Common myeloid progenitor, CD34-positive (primary cell): ENCODE results near the gene IL12B.

ENCODE experiments used
- CTCF ChIA-PET: fragments of 350-600 bp; sonication (Branson Sonifier 250); formaldehyde crosslinking; loops from one replicate; lab custom pipeline; 2021; ENCODE audit warnings: antibody characterized with exemption; lab: Charles Lee
- POLR2A ChIA-PET: fragments of 350-600 bp; sonication (Branson Sonifier 250); formaldehyde crosslinking; loops from one replicate; lab custom pipeline; 2021; ENCODE audit warnings: antibody characterized with exemption; lab: Charles Lee
- DNase-seq, 3 donors: peaks; one replicate each; pipeline versions ENCODE4 v3.0.0 to v3.0.0-alpha.2; 2013
- H3K27ac ChIP-seq, 2 experiments: 1 replicate in 1 of 2; 2 replicates in 1 of 2; pipeline ENCODE4 v1.7.0; 2013; ENCODE audit warnings: inconsistent platforms in 2 of 2, low read length in 2 of 2, mild to moderate bottlenecking in 2 of 2, low read depth in 1 of 2, moderate library complexity in 1 of 2; ENCODE audit not compliant: severe bottlenecking in 2 of 2, insufficient read depth in 1 of 2, poor library complexity in 1 of 2
- H3K27me3 ChIP-seq, 5 experiments: replicated peaks in 2 of 5; 1 replicate in 3 of 5; 2 replicates in 2 of 5; pipeline versions ENCODE4 v1.6.1 to v1.7.0; 2013; ENCODE audit warnings: low read length in 4 of 5, mild to moderate bottlenecking in 2 of 5, moderate library complexity in 2 of 5, inconsistent platforms in 1 of 5; ENCODE audit not compliant: insufficient read depth in 5 of 5, control insufficient read depth in 4 of 5
- H3K36me3 ChIP-seq, 4 experiments: 1 replicate in 2 of 4; 2 replicates in 2 of 4; pipeline versions ENCODE4 v1.6.1 to v1.7.0; 2013; ENCODE audit warnings: low read length in 3 of 4, control low read depth in 1 of 4, mild to moderate bottlenecking in 1 of 4; ENCODE audit not compliant: control insufficient read depth in 4 of 4, insufficient read depth in 4 of 4
- H3K4me1 ChIP-seq, 4 experiments: 1 replicate in 3 of 4; 2 replicates in 1 of 4; pipeline versions ENCODE4 v1.6.1 to v1.7.1; 2013; ENCODE audit warnings: low read length in 3 of 4, mild to moderate bottlenecking in 3 of 4, control low read depth in 1 of 4, inconsistent platforms in 1 of 4, moderate library complexity in 1 of 4; ENCODE audit not compliant: control insufficient read depth in 4 of 4, insufficient read depth in 4 of 4; ENCODE audit errors: control extremely low read depth in 1 of 4
- H3K4me3 ChIP-seq, 7 experiments: 1 replicate in 4 of 7; 2 replicates in 3 of 7; pipeline versions ENCODE4 v1.5.1 to v1.7.0; 2013; ENCODE audit warnings: mild to moderate bottlenecking in 7 of 7, low read length in 6 of 7, moderate library complexity in 6 of 7, inconsistent platforms in 2 of 7, low read depth in 2 of 7, control low read depth in 1 of 7; ENCODE audit not compliant: insufficient read depth in 4 of 7, control insufficient read depth in 1 of 7; ENCODE audit errors: extremely low read depth in 1 of 7
- H3K9me3 ChIP-seq, 5 experiments: 1 replicate in 4 of 5; 2 replicates in 1 of 5; pipeline versions ENCODE4 v1.6.1 to v1.7.1; 2013; ENCODE audit warnings: low read length in 4 of 5, mild to moderate bottlenecking in 2 of 5, inconsistent platforms in 1 of 5, low read depth in 1 of 5, moderate library complexity in 1 of 5; ENCODE audit not compliant: control insufficient read depth in 4 of 5, insufficient read depth in 2 of 5; ENCODE audit errors: control extremely low read depth in 1 of 5
- WGBS: methylation state at CpG from one replicate; pipeline ENCODE4 v1.1.5; 2013; ENCODE audit not compliant: insufficient coverage; 5-methylcytosine and 5-hydroxymethylcytosine counted together

Gene IL12B

DNA sequence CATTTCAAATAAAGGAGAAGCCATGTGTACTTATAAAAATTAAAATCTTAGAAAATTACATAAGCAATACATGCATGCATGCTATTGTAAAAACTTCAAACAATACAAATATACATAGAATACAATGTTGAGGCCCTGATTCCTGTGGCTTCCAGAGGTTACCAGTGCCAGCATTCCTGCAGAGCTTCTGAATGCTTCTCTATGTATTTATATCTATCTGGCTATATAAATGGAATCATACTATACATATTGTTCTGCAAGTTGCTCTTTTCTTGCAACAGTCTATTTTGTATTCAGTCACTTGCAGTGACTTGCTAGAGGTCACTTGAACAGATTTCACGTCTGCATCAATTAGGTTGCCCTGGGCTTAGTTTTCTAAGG is 3.2 kb upstream of the IL12B start:
- Histone ChIP-seq H3K36me3 (no peaks in the 10 kb centered on the region), H3K4me3 (no peak overlapping the region), H3K27me3 (no peaks in the 10 kb centered on the region), H3K9me3 (no peaks in the 10 kb centered on the region), H3K4me1 (peaks cover 14 to 35% (median 25%) of the 10 kb centered on the region in 4 experiments), H3K27ac (no peak overlapping the region)
- 100% methylated on average over 1 of the region's 1 CpG for WGBS
- CTCF ChIA-PET: interaction anchor here (0.9 to 1.6 kb wide), 4 partner anchors 16 to 431 kb away, joined by 3 to 5 read pairs (median 4); no protein-coding TSS in a partner anchor
- no peak for DNase-seq
- POLR2A ChIA-PET: no interaction called here

DNA sequence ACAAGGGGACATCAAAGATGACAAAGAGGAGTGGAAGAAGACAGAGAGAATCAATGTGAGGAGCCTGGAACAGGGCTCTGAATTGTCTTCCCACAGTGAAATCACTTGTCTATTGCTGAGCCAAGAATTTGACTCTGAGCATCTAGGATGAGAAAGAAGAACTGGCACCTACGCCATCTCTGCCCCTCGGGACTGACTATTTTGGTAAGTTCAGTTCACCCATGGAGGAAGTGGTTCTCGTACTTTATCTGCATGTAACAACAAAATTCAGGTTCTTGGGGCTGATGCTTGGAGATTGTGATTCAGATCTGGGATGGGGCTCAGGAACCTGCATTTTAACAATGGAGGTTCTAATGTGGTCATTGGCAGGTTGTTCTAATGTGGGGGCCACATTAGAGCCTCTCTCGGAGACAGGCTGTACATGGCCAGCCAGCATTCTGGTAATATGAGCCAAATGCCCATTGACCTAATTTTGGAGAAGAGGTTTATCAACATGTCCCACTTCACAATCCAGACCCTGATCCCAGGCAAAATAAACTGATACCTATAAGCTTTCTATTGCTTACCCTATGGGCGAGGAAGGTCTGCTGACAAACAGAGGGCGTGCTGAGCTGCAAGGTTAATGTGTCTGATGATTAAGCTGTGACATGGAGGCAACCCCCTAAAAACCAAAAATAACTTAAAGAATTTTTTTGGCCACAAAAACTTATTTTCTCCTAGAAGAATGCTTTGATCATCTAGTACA is 2.7 kb upstream of the IL12B start:
- Histone ChIP-seq H3K27me3 (no peaks in the 10 kb centered on the region), H3K27ac (no peak overlapping the region), H3K9me3 (no peaks in the 10 kb centered on the region), H3K4me3 (no peak overlapping the region), H3K4me1 (peaks cover 11 to 31% (median 21%) of the 10 kb centered on the region in 4 experiments), H3K36me3 (no peaks in the 10 kb centered on the region)
- WGBS: 71% methylated on average over 4 of the region's 6 CpGs
- ChIA-PET CTCF (interaction anchor here (0.7 to 1.6 kb wide), 6 partner anchors 14 to 432 kb away, joined by 3 to 5 read pairs (median 3); no protein-coding TSS in a partner anchor), POLR2A (interaction anchor here (0.7 kb wide), 1 partner anchor 14 kb away, joined by 3 read pairs; no protein-coding TSS in a partner anchor)
- DNase-seq: peak in 1 of 3 donors; percentile 46

DNA sequence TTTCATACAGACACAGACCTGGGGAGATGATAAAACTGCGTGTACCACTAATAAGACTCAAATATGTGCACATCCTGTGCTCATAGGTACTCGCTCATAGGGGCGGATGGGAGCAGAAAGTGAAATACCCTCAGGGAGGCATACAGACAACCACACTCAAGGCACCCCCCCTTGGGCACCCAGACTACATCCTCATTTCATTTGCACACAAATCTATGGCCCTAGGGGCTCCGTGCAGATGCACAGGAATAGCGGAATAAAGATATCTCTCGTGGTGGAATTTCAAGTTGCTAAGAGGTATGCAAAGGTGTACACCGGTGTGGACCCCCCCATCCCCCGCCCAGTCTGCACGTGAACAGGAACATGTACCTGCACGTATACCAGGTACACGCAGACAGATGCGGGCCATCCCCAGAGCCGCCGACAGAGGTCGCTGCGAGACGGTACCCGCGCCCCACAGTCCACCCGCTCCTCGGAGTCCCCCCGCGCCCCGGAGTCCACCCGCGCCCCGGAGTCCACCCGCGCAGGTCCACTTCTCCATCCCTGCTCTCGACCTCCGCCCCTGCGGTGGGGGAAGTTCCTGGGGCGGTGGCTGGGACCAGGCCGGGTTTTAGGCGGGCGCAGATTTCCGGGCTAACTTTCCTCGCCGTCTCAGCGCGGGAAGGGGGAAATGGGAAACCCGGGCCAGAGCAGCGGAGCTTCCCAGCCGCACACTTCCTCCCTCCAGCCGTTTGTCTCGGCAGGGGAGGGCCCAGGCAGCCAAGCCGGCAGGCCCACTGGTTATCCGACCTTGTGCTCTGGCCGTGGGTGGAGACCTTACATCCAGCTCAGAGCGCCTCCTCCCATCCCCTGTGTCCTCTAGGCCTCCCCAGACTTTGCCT is 1.0 kb upstream of the IL12B start:
- WGBS: under 1% methylated on average over 34 of the region's 50 CpGs
- H3K4me1 ChIP-seq: peaks cover 8 to 18% (median 14%) of the 10 kb centered on the region in 4 experiments

GRCh38 chr5:159324986-159325385 is 5.3 kb downstream of the IL12B start:
- WGBS: 100% methylated on average over 3 of the region's 4 CpGs
- CTCF ChIA-PET: interaction anchor here (1.1 to 4.9 kb wide), 5 partner anchors 8 to 38 kb away, joined by 3 to 22 read pairs (median 4); no protein-coding TSS in a partner anchor

More for the DNA sequence above, 1.0 kb upstream of the IL12B start:
- Histone ChIP-seq H3K36me3 (no peaks in the 10 kb centered on the region), H3K27me3 (no peaks in the 10 kb centered on the region), H3K27ac (no peak overlapping the region), H3K4me3 (peak overlapping the region in 6 of 7 experiments; percentile 27 to 71 (median 50)), H3K9me3 (no peaks in the 10 kb centered on the region)
- ChIA-PET POLR2A (no interaction called here), CTCF (interaction anchor here (0.9 to 1.3 kb wide), 4 partner anchors 10 to 236 kb away, joined by 3 to 4 read pairs (median 3); no protein-coding TSS in a partner anchor)
- DNase-seq: peak; percentile 38 to 69 (median 61)

DNA sequence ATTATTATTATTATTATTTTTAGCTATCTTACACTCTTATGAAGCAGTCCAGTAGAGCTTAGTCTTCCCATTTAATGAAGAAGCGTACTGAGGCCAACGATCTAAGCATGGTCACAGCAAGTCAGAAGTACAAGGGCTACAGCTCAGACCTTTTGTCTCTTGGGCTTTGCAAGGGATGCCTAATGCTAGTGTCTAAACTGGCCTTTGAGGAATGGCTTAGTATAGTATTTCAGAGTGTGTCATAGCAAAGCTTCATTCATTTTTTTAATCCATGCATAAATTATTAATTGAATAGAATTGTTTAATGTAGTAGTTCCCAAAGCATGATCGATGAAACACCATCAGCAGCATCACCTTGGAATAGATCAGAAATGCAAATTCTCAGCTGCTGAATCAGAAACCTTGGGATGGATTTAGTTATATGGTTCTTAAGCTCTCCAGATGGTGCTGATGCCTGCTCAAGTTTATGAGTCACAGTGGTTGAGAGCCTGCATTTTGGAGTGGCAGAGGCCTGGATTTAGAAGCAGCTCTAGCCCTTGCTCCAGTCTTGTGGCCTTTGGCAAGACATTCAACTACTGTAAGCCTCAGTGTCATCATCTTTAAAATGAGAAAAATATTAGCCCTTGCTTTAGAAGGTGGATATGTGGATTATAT is 6.1 kb downstream of the IL12B start:
- no peak overlapping the region for H3K4me3 ChIP-seq
- CTCF ChIA-PET: interaction anchor here (1.1 to 4.9 kb wide), 5 partner anchors 7 to 42 kb away, joined by 3 to 22 read pairs (median 4); no protein-coding TSS in a partner anchor
- POLR2A ChIA-PET: no interaction called here
- peak in 1 of 3 donors; percentile 17 for DNase-seq
- no peaks in the 10 kb centered on the region for H3K9me3 ChIP-seq
- H3K36me3 ChIP-seq: no peaks in the 10 kb centered on the region
- H3K4me1 ChIP-seq: no peaks in the 10 kb centered on the region
- no peak overlapping the region for H3K27ac ChIP-seq
- H3K27me3 ChIP-seq: no peaks in the 10 kb centered on the region
- WGBS: 100% methylated on average over 2 of the region's 3 CpGs

More at GRCh38 chr5:159324986-159325385, 5.3 kb downstream of the IL12B start:
- Histone ChIP-seq H3K27ac (no peak overlapping the region), H3K4me1 (no peaks in the 10 kb centered on the region), H3K9me3 (no peaks in the 10 kb centered on the region), H3K4me3 (no peak overlapping the region), H3K36me3 (no peaks in the 10 kb centered on the region), H3K27me3 (no peaks in the 10 kb centered on the region)
- POLR2A ChIA-PET: no interaction called here
- no peak for DNase-seq

DNA sequence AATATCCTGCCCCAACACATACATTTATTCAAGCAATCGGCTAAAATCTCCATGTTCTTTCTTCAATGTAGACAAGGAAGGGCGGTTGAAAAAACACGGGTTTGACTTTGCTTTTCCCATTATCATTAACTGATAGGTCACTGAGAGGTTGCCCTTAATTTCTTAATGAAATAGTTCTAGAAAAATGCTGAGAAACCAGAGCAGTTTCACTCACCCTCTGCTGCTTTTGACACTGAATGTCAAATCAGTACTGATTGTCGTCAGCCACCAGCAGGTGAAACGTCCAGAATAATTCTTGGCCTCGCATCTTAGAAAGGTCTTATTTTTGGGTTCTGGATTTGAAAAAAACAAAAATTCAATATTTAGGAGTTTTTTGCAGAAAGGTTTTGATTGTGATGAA is 8.1 kb downstream of the IL12B start:
- DNase-seq: no peak
- WGBS: 96% methylated on average over 4 of the region's 6 CpGs
- Histone ChIP-seq H3K36me3 (no peaks in the 10 kb centered on the region), H3K4me3 (no peak overlapping the region), H3K9me3 (no peaks in the 10 kb centered on the region), H3K27me3 (no peaks in the 10 kb centered on the region), H3K27ac (no peak overlapping the region), H3K4me1 (no peaks in the 10 kb centered on the region)
- POLR2A ChIA-PET: no interaction called here
- CTCF ChIA-PET: interaction anchor here (1.4 to 1.6 kb wide), 2 partner anchors 8 to 15 kb away, joined by 3 read pairs; no protein-coding TSS in a partner anchor
